ENCODE data around the gene ANGPT4. TPM values are rescaled to one million over a fixed set of nuclear protein-coding genes. Genes with fewer than 3 reads are reported as not detected.

Gene ANGPT4
- total and polyA plus RNA-seq, 2 of the 8 experiments (the other 6 are each of a cell fraction or from before 2014, with no cell fraction given), result 0.07 to 0.33 TPM

DNA sequence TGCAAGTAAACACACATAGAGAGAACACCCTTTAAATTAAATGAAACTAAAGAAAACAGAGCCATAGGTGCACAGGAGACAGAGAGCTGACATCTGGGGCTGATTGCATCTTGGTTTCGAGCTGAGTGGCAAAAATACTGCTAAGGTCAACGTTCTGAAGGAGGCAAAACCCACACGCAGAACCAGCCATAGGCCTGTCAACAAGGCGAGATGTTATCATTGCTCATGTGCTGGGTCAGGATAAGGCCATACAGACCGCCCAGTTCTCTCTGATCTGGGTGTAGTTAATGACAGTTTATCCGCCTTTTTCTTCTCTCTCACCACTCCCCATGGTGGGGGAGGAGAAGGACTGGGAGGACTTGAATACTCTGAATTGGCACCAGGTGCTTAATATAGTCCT is 87.1 kb downstream of the ANGPT4 start:
- peaks cover 0 to 3% (median 2%) of the 10 kb centered on the region in 4 experiments; a peak in 5 of 7 replicates for H3K27me3 ChIP-seq (replicated peaks in 1 of 4; ENCODE audit: control insufficient read depth in 3 of 4, extremely low read depth in 1 of 4, insufficient read depth in 3 of 4, low read length in 3 of 4)
- H3K14ac ChIP-seq (ENCODE audit: insufficient read length), result no peak overlapping the region
- ChIA-PET POLR2A (ENCODE audit: partially characterized antibody) (no interaction called here), CTCF (ENCODE audit: partially characterized antibody) (interaction anchor here (1.0 to 4.4 kb wide), 3 partner anchors 10 to 144 kb away, joined by 4 to 16 read pairs (median 7); no protein-coding TSS in a partner anchor)
- H2BK20ac ChIP-seq (ENCODE audit: low read length), result no peak overlapping the region
- no peak overlapping the region for H3K27ac ChIP-seq (ENCODE audit: low read depth, low read length)
- H2AK5ac ChIP-seq (ENCODE audit: low read depth, low read length), result no peak overlapping the region
- no peak for DNase-seq (ENCODE audit: low read depth in 1 of 2, low spot score in 2 of 2)
- H4K8ac ChIP-seq (ENCODE audit: extremely low read depth, insufficient read depth, low read length), result no peak overlapping the region
- H2BK15ac ChIP-seq (ENCODE audit: low read length), result no peak overlapping the region
- H3K23ac ChIP-seq (ENCODE audit: insufficient read length), result no peak overlapping the region
- peaks cover 4% of the 10 kb centered on the region; the same call in 1 of the 2 replicates for H3K23me2 ChIP-seq (ENCODE audit: low read depth, low read length)
- peaks cover 0 to under 1% (median under 1%) of the 10 kb centered on the region in 4 experiments; a peak in 1 of 7 replicates for H3K4me1 ChIP-seq (replicated peaks in 1 of 4; ENCODE audit: control insufficient read depth in 3 of 4, insufficient read depth in 4 of 4, low read length in 3 of 4)
- H2AFZ ChIP-seq (ENCODE audit: low read length), result no peak overlapping the region
- H2BK120ac ChIP-seq (replicated peaks; ENCODE audit: low read depth, low read length), result no peak overlapping the region
- no peak overlapping the region for H3K56ac ChIP-seq (replicated peaks; ENCODE audit: insufficient read length, low read depth, low read length)
- 65% methylated on average over 6 of the region's 6 CpGs; no CpG with 5 or more reads in 1 of the 2 experiments for WGBS, 2 experiments (ENCODE audit: extremely low coverage in 1 of 2, insufficient coverage in 1 of 2, insufficient read length in 1 of 2, insufficient replicate concordance in 2 of 2, low coverage in 1 of 2, low lambda C conversion rate in 2 of 2, missing lambda C conversion rate in 1 of 2)
- no peak overlapping the region for H4K91ac ChIP-seq (replicated peaks; ENCODE audit: insufficient read length, low read length)
- no peak overlapping the region for H2BK12ac ChIP-seq (ENCODE audit: low read depth, low read length)
- no peak overlapping the region for H3K18ac ChIP-seq (ENCODE audit: extremely low read depth, low read length)
- no peaks in the 10 kb centered on the region for H3K79me1 ChIP-seq (ENCODE audit: low read depth, low read length)
- TF ChIP-seq JUN (IDR thresholded peaks at IDR 0.05; ENCODE audit: low read depth, low read length), result no peak
- no peak for TF ChIP-seq SRF (IDR thresholded peaks at IDR 0.05; ENCODE audit: low read depth, low read length)
- H3K4ac ChIP-seq (replicated peaks; ENCODE audit: insufficient read length, low read depth, low read length), result no peak overlapping the region
- no peak overlapping the region for H3K4me3 ChIP-seq (ENCODE audit: extremely low read depth in 1 of 4, insufficient read depth in 2 of 4, low read depth in 3 of 4, low read length in 4 of 4)
- FAIRE-seq, result no peak
- no peaks in the 10 kb centered on the region for H3K79me2 ChIP-seq (ENCODE audit: control insufficient read depth in 1 of 2, insufficient read depth in 2 of 2, low read length in 2 of 2)
- no peak overlapping the region for H4K5ac ChIP-seq (ENCODE audit: insufficient read length, low read depth, low read length)
- H3K9me3 ChIP-seq (ENCODE audit: insufficient read depth in 2 of 2, low read depth in 1 of 2, low read length in 1 of 2), result no peaks in the 10 kb centered on the region
- no peak overlapping the region for H2BK5ac ChIP-seq (ENCODE audit: low read depth, low read length)
- H3K4me2 ChIP-seq (ENCODE audit: insufficient read depth in 1 of 2, low read depth in 2 of 2, low read length in 2 of 2), result no peak overlapping the region
- no peaks in the 10 kb centered on the region for H3K36me3 ChIP-seq (ENCODE audit: control insufficient read depth in 2 of 4, insufficient read depth in 4 of 4, low read length in 3 of 4)
- H3K9ac ChIP-seq (replicated peaks in 1 of 4; ENCODE audit: extremely low read depth in 1 of 4, low read depth in 3 of 4, low read length in 3 of 4), result no peak overlapping the region
- no peaks in the 10 kb centered on the region for H4K20me1 ChIP-seq (replicated peaks in 1 of 2; ENCODE audit: control insufficient read depth in 1 of 2, insufficient read depth in 2 of 2, low read length in 2 of 2)
